ENCODE data around the gene ZCCHC4.
"Not testable (repeated sequence)": the region's sequence is repeated elsewhere in the genome, so short reads cannot be mapped to it uniquely, and the experiment has no call there.

The ZCCHC4 gene

DNA sequence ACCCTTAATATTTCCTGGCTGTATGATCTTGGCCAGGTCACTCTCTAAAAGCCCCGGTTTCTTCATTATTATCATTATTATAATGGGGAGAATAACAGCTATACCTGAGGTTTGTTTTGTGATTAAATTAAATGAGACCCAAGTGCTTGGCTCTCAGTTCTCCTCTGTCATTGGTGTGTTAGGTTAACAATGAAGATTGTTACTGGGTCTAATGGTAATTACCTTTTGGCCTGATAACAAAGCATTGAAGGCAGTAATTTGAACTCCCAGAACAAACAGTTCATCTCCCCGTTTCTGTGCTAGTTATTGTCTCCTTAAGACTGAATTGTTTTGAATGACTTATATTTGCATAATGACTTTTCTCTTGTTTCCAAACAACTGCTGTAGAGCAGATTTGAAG, 57.7 kb downstream of the ZCCHC4 start:
- H3K27ac ChIP-seq: no peak overlapping the region
- no peak for DNase-seq (ENCODE audit: low read depth, low spot score)

DNA sequence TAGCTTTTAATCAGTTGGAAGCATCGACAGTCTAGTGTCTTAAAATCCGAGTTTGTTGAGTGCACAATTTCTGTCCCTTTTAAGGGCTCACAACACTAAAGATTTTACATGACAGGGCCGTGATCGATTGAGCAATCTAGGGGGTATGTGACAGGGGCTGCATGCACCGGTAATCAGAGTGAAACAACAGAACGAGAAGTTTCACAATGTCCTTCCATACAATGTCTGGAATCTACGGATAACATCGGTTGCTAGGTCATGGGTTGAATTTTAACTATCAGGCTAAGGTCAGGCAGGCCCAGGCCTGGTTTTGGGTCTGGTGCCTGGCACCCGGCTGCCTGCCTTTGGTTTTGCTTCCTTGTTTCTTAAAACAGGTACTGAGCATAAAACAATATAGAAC, 60.0 kb downstream of the ZCCHC4 start:
- H3K27ac ChIP-seq; DNase-seq (ENCODE audit: low read depth, low spot score): not testable (repeated sequence)

DNA sequence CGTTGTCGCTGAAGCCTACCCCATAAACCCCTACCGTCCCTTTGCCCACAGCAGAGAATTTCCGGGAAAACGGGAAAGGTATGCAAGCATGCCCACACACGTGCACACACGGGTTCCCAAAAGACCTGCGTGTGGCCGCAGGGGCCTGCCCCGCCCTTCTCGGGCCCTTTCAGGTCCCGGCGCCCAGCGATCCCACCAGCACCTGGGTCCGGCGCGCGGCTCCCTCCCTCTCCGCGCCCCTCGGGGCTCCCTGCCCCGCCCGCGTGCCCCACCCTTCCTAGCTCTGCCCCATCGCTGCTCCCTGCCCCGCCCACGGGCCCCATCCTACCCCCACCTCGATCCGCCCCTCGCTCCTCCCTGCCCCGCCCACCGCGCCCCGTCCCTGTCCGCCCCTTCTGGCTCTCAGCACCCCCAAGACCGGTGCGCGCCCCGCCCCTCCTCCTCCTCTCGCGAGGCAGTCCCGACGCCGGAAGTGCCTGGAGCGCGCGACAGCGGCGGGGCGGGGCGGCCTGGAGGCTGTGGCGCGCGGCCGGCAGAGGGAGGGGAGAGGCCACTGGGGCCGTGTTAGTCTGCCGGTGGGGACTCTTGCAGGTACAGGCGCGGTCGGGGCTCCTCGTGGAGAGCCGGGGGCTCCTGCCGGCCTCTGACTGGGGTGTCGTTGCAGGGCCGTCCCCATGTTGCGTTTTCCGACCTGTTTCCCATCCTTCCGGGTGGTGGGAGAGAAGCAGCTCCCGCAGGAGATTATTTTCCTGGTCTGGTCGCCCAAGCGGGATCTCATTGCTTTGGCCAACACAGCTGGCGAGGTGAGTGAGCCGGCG, 64.4 kb downstream of the ZCCHC4 start, which contains the start of gene ANAPC4:
Gene ANAPC4, plus strand, starts transcription at position 510 of the 818 bp plus-strand sequence. Its CDS starts 165 bp downstream, at position 675.
- H3K27ac ChIP-seq: peak within 1 kb of the TSS; percentile 56
- DNase-seq (ENCODE audit: low read depth, low spot score): peak; percentile 52

DNA sequence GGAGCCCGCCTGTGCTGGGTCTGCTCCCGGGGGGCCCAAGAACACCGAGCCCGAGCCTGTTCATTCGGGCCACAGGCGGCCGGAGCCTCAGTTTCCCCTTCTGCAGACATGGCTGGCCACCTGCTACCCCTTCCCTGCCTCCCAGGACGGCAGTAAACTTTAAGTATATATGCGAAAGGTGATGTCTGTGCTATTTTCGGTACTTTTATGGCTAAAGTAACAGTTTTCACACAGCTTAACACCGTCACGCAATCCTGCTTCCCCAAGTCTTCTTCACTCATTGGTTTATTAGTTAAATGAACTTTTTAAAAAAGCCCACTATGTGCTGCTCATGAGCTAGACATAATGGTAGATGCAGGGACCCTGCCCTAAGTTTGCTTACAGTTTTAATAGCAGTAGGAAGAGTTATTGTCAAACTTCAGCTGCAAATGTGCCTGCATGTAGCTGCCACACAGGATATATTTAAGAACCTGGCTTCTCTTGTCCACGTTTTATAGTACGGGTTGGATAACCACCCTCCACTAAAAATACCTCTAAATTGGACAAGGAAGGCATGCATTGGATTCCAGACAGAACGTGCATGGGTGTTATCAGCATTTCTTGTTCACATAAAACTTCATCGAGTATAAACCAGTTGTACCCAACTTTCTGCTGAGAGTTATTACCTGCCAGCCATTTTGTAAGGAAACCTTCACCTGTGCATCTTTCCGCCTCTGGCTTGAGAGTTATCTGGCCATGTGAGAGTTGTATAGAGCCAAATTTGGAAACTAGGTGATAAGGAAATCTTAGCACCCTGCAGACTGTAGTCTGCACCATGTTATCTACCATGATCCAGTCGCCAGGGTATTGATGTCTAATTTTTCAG, 65.2 kb downstream of the ZCCHC4 start:
- DNase-seq (ENCODE audit: low read depth, low spot score): no peak
- peak overlapping the region; percentile 56 for H3K27ac ChIP-seq

GRCh38 chr4:25378437-25378743, 65.8 kb downstream of the ZCCHC4 start:
- no peak for DNase-seq (ENCODE audit: low read depth, low spot score)
- H3K27ac ChIP-seq: no peak overlapping the region

- no peak overlapping the region for H3K27ac ChIP-seq
- DNase-seq (ENCODE audit: low read depth, low spot score): no peak
Observed at GRCh38 chr4:25379591-25379990, 67.0 kb downstream of the ZCCHC4 start.

DNA sequence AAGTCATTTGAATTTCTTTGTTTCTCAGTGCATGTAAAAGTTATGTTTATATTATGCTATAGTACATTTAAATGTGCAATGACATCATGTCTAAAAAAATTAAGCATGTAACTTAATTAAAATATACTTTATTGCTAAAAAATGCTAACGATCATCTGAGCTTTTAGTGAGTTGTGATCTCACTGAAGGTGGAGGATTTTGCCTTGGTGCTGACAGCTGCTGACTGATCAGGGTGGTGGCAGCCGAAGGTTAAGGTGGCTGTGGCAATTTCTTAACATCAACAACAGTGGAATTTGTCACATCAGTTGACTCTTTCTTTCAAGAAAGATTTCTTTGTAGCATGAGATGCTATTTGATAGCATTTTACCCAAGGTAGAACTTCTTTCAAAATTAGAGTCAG, 71.1 kb downstream of the ZCCHC4 start:
- H3K27ac ChIP-seq: no peak overlapping the region
- DNase-seq (ENCODE audit: low read depth, low spot score): no peak

GRCh38 chr4:25386926-25387325, 74.4 kb downstream of the ZCCHC4 start:
- no peak overlapping the region for H3K27ac ChIP-seq
- no peak for DNase-seq (ENCODE audit: low read depth, low spot score)

- no peak overlapping the region for H3K27ac ChIP-seq
- no peak for DNase-seq (ENCODE audit: low read depth, low spot score)
Observed at GRCh38 chr4:25397305-25397704, 84.7 kb downstream of the ZCCHC4 start.

DNA sequence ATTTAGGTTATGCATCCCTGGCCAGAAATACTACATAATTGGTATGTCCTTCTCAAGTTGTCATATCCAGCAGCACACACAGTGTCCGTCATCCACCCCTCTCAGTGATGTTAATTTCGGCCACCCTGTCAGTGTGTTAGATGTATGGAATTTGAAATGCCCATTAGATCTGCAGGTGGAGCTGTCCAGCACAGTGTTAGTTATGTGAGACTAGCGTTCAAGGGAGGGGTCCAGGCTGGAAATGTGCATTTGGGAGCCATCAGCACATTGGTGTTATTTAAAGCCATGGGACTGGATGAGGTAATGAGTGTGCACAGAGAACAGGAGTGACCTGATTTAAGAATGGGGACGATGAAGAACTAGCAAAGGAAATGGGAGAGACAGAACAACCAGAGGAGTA, 86.9 kb downstream of the ZCCHC4 start:
- H3K27ac ChIP-seq: no peak overlapping the region
- no peak for DNase-seq (ENCODE audit: low read depth, low spot score)

GRCh38 chr4:25401066-25401465, 88.5 kb downstream of the ZCCHC4 start:
- DNase-seq (ENCODE audit: low read depth, low spot score): no peak
- H3K27ac ChIP-seq: no peak overlapping the region

DNA sequence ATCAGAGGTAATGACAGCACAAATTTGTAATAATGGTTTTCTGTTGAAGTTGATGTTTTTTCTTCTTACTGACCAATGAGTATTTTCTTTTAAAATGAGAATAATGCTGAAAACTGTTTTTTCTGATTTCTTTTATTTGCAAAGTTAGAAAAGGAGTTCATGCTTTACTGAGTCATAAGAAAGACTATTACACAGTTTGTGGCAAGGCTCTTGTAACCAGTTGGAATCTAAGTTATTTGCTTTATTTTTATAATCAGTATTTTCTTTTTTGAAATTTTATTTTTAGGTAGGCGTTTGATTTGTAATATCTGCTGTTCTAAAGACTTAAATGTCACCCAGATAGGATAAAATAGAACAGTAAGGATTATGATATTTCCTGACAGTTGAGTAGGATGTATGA, 89.9 kb downstream of the ZCCHC4 start:
- no peak for DNase-seq (ENCODE audit: low read depth, low spot score)

DNA sequence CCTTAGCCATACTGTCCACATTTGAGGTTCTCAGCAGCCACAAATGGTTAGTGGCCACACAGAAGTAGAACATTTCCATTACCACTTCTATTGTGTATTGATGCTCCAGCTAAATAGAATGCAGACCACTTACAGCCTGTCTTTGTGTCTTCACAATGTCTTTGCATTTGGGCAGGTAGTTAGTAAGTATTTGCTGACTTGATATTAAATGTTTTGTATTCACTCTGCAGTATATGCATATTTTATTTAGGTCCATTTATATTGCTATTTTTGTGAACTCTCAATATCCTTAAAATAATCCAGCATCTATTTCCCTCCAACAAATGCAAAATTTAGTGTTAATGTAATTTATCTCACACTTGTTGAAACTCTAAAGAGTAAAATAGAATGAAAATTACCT, 91.1 kb downstream of the ZCCHC4 start:
- no peak for DNase-seq (ENCODE audit: low read depth, low spot score)
- H3K27ac ChIP-seq: no peak overlapping the region

More for the DNA sequence above, 89.9 kb downstream of the ZCCHC4 start:
- no peak overlapping the region for H3K27ac ChIP-seq

- no peak for DNase-seq (ENCODE audit: low read depth, low spot score)
- H3K27ac ChIP-seq: no peak overlapping the region
Observed at GRCh38 chr4:25405453-25405852, 92.9 kb downstream of the ZCCHC4 start.

DNA sequence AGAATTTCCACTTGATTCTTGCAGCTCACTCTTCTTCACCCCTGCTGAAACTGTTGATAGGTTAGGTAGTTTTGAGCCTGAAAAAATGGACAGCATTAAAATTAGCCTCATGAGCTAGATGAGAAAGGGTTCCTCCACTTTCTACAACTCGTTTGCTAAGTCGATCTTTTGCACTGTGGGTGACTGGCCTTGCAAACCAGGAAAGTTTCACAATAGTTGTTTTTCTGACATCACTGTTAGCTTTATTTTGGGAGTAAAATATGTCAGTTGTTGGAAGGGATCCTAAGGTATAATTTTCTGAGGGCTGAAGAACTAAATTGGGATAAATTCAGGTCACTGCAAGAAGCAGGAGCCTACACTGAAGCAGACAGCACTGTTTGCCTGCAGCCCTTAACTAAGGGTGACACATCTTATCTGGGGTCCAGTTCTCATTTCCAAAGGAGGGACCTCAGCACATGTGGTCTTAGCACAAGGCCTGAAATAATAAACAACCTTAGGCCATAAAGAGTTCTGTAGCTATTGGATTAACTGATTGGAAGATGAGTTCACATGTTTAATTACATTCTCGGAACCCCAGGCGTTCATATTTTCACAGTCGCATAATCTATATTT, 93.6 kb downstream of the ZCCHC4 start:
- no peak for DNase-seq (ENCODE audit: low read depth, low spot score)
- H3K27ac ChIP-seq: no peak overlapping the region

DNA sequence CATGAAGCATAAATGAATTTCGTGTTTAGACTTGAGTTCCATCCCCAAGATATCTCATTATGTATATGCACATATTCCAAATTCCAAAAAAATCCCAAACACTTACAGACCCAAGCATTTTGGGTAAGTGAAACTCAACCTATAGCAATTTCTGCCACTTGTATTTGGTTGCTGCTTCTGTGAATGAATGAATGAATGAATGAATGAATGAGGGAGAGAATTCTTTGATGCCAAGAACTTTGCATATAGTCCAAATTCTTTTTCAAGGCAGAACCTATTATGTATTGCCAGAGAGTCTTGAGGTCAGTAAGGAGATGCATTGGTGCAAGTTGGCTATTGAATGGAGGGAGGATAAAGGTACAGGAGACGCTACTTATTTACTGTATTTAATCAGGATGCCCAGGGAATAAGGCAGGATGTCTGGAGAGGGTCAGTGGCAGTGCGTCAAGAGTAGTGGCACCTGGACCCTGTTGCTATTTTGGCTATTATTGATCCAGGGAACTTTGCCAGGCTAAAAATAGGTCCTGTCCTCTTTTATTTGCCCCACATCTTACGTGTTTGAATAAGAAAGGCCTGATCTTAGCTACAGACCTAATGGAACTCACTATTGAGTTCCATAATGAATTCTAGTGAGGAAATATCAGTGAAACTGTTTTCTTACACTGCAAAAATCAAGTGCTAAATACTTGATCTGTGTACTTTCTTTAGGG, 98.4 kb downstream of the ZCCHC4 start:
- no peak for DNase-seq (ENCODE audit: low read depth, low spot score)

GRCh38 chr4:25413261-25413660, 100.7 kb downstream of the ZCCHC4 start:
- H3K27ac ChIP-seq: no peak overlapping the region
- no peak for DNase-seq (ENCODE audit: low read depth, low spot score)

More for the DNA sequence above, 98.4 kb downstream of the ZCCHC4 start:
- no peak overlapping the region for H3K27ac ChIP-seq

- no peak overlapping the region for H3K27ac ChIP-seq
- no peak for DNase-seq (ENCODE audit: low read depth, low spot score)
Observed at GRCh38 chr4:25417014-25417413, 104.4 kb downstream of the ZCCHC4 start.

Measured in epithelial cell of prostate (primary cell).